Gastrocnemius medialis (tissue), 4 donors: ENCODE data around the gene MTLN. TPM values are rescaled to one million over a fixed set of nuclear protein-coding genes. Genes with fewer than 3 reads are reported as not detected.
"Not testable (repeated sequence)": the region's sequence is repeated elsewhere in the genome, so short reads cannot be mapped to it uniquely, and the experiment has no call there.

Experiments used
- ATAC-seq, 2 donors: fragments of 150-250 bp; one replicate each; pipeline ENCODE4 v1.9.1; 2016
- DNase-seq, 2 donors: peaks; one replicate each; pipeline ENCODE4 v3.0.0-alpha.2; 2019
- H3K27ac ChIP-seq, 4 donors: fragments of 200-600 bp; sonication (generic); 1 replicate in 1 of 4; 2 replicates in 3 of 4; pipeline ENCODE4 v1.5.1; 2016 to 2018; ENCODE audit warnings: mild to moderate bottlenecking in 2 of 4, moderate library complexity in 1 of 4
- H3K27me3 ChIP-seq, 3 donors: fragments of 200-600 bp; sonication (generic) in 2 of 3; 1 replicate in 1 of 3; 2 replicates in 2 of 3; pipeline versions ENCODE4 v1.5.1 to v1.6.0; 2016 to 2019; ENCODE audit warnings: mild to moderate bottlenecking in 1 of 3, moderate library complexity in 1 of 3
- H3K36me3 ChIP-seq, 2 donors: fragments of 200-600 bp; sonication (generic) in 1 of 2; one replicate each; pipeline ENCODE4 v1.5.1; 2017 to 2018
- H3K4me1 ChIP-seq, 2 donors: fragments of 200-600 bp; sonication (generic) in 1 of 2; one replicate each; pipeline ENCODE4 v1.5.1; 2016 to 2017; ENCODE audit warnings: mild to moderate bottlenecking in 2 of 2
- H3K4me3 ChIP-seq, 4 donors: fragments of 200-600 bp; sonication (generic) in 3 of 4; 1 replicate in 1 of 4; 2 replicates in 3 of 4; pipeline ENCODE4 v1.5.1; 2016 to 2019; ENCODE audit warnings: mild to moderate bottlenecking in 2 of 4
- H3K9me3 ChIP-seq, 3 donors: fragments of 200-600 bp; sonication (generic) in 2 of 3; 1 replicate in 1 of 3; 2 replicates in 2 of 3; pipeline ENCODE4 v1.5.1; 2016 to 2019
- CTCF ChIP-seq, 5 experiments: fragments of 450-650 bp in 3 of 5; fragments of 200-600 bp in 2 of 5; sonication (generic) in 2 of 5; IDR thresholded peaks in 4 of 5; conservative IDR thresholded peaks in 1 of 5; 1 replicate in 4 of 5; 2 replicates in 1 of 5; pipeline ENCODE4 v1.5.1; 2016 to 2019; ENCODE audit warnings: antibody characterized with exemption in 5 of 5, mild to moderate bottlenecking in 3 of 5, moderate library complexity in 3 of 5
- POLR2A ChIP-seq, 2 donors: fragments of 450-650 bp; IDR thresholded peaks; one replicate each; pipeline ENCODE4 v1.6.1; 2017; ENCODE audit warnings: antibody characterized with exemption in 2 of 2, mild to moderate bottlenecking in 2 of 2, moderate library complexity in 2 of 2
- in situ Hi-C, 4 donors: fragments of 200-750 bp; cut with MboI; loops; one replicate each; pipeline versions ENCODE4 v1.15.0 to v1.8.0; 2017; ENCODE audit warnings: low sequenced_read_pairs in 4 of 4
- intact Hi-C: fragments of 100-400 bp; cut with DNase I; formaldehyde crosslinking; loops from one replicate; pipeline ENCODE4 v1.15.1; 2023; ENCODE audit warnings: low total_unique reads
- total RNA-seq, 4 donors: library from RNA; depleted of rRNA; stranded (reverse); fragments of >200 nt; gene quantifications; one replicate each; pipeline versions ENCODE4 v1.1.0 to v1.2.3, GENCODE V29; 2016

The MTLN gene
- total RNA-seq, 4 donors from 2014 or later, result 141 to 685 (median 391) TPM

- no peaks in the 10 kb centered on the region for H3K9me3 ChIP-seq
- intact Hi-C loops, result loop anchor here (1.0 kb wide), 1 partner anchor 34 kb away; no protein-coding TSS in a partner anchor
- TF ChIP-seq CTCF (IDR thresholded peaks at IDR 0.05 in 4 of 5, conservative IDR thresholded peaks at IDR 0.05 in 1 of 5) (peak in 1 of 5 experiments; percentile 45), POLR2A (IDR thresholded peaks at IDR 0.05) (peak; percentile 84 to 88)
- H3K27ac ChIP-seq, result peak within 1 kb of the TSS; percentile 76 to 94 (median 86)
- peak; percentile 77 to 91 for DNase-seq
- peak within 1 kb of the TSS; percentile 65 to 79 (median 70) for H3K4me3 ChIP-seq
- in situ Hi-C loops, result no loop called here
- no peaks in the 10 kb centered on the region for H3K27me3 ChIP-seq
- H3K4me1 ChIP-seq, result peaks cover 16 to 38% of the 10 kb centered on the region in 2 donors
- peaks cover 0 to 7% of the 10 kb centered on the region in 2 donors for H3K36me3 ChIP-seq
- ATAC-seq, result peak; percentile 80 to 84
Measured at GRCh38 chr2:110204408-110205385, 7.7 kb downstream of the MTLN start, which contains the start of gene NPHP1. NPHP1 (minus strand) TSS chr2:110205013; CDS start chr2:110204968, 45 bp downstream.

- no peaks in the 10 kb centered on the region for H3K27me3 ChIP-seq
- TF ChIP-seq CTCF (IDR thresholded peaks at IDR 0.05 in 4 of 5, conservative IDR thresholded peaks at IDR 0.05 in 1 of 5), result no peak
- TF ChIP-seq POLR2A (IDR thresholded peaks at IDR 0.05), result no peak
- peaks cover 0 to 13% of the 10 kb centered on the region in 2 donors for H3K4me1 ChIP-seq
- no peak for DNase-seq
- intact Hi-C loops, result no loop called here
- H3K4me3 ChIP-seq, result no peak overlapping the region
- no peak for ATAC-seq
- no peaks in the 10 kb centered on the region for H3K9me3 ChIP-seq
- H3K27ac ChIP-seq, result peak overlapping the region in 2 of 4 donors; percentile 29 to 33
- H3K36me3 ChIP-seq, result no peaks in the 10 kb centered on the region
- in situ Hi-C loops, result no loop called here
Measured at GRCh38 chr2:110198016-110198415, 14.3 kb downstream of the MTLN start.

- ATAC-seq, result no peak
- no peak for TF ChIP-seq POLR2A (IDR thresholded peaks at IDR 0.05)
- no peak for TF ChIP-seq CTCF (IDR thresholded peaks at IDR 0.05 in 4 of 5, conservative IDR thresholded peaks at IDR 0.05 in 1 of 5)
- H3K36me3 ChIP-seq, result no peaks in the 10 kb centered on the region
- H3K4me3 ChIP-seq, result no peak overlapping the region
- in situ Hi-C loops (no loop called here), intact Hi-C loops (no loop called here)
- peak overlapping the region in 2 of 4 donors; percentile 28 to 33 for H3K27ac ChIP-seq
- H3K27me3 ChIP-seq, result no peaks in the 10 kb centered on the region
- H3K9me3 ChIP-seq, result no peaks in the 10 kb centered on the region
- H3K4me1 ChIP-seq, result peaks cover 0 to 13% of the 10 kb centered on the region in 2 donors
- DNase-seq, result no peak
Measured at GRCh38 chr2:110197452-110197851, 14.9 kb downstream of the MTLN start.

- DNase-seq, H3K9me3 ChIP-seq, H3K36me3 ChIP-seq, ATAC-seq, H3K27ac ChIP-seq, H3K27me3 ChIP-seq, H3K4me3 ChIP-seq, intact Hi-C loops, H3K4me1 ChIP-seq, in situ Hi-C loops: not testable (repeated sequence)
Measured at GRCh38 chr2:110190169-110190568, 22.2 kb downstream of the MTLN start.

- peak overlapping the region; percentile 45 to 77 (median 62) for H3K27ac ChIP-seq
- no peaks in the 10 kb centered on the region for H3K27me3 ChIP-seq
- no peaks in the 10 kb centered on the region for H3K9me3 ChIP-seq
- TF ChIP-seq CTCF (IDR thresholded peaks at IDR 0.05 in 4 of 5, conservative IDR thresholded peaks at IDR 0.05 in 1 of 5) (no peak), POLR2A (IDR thresholded peaks at IDR 0.05) (no peak)
- no peak overlapping the region for H3K4me3 ChIP-seq
- ATAC-seq, result peak; percentile 80 to 91
- in situ Hi-C loops, result no loop called here
- peak in 1 of 2 donors; percentile 36 for DNase-seq
- intact Hi-C loops, result no loop called here
- no peaks in the 10 kb centered on the region for H3K36me3 ChIP-seq
- peaks cover 20 to 27% of the 10 kb centered on the region in 2 donors for H3K4me1 ChIP-seq
Measured at GRCh38 chr2:110182449-110182848, 29.9 kb downstream of the MTLN start.
